WTC11 (cell line): ENCODE data around the gene CPVL. TPM values are rescaled to one million over a fixed set of nuclear protein-coding genes. Genes with fewer than 3 reads are reported as not detected.

Source experiments
- ATAC-seq: fragments of 200-7000 bp; cut with Tn5 transposase; 2 replicates; pipeline ENCODE4 v1.10.0; 2021; ENCODE audit warnings: mild to moderate bottlenecking, moderate library complexity
- CTCF ChIA-PET: fragments of 300-600 bp; sonication (Branson Sonifier 250); formaldehyde crosslinking; loops from one replicate; lab custom pipeline; 2021; ENCODE audit warnings: antibody characterized with exemption; lab: Charles Lee
- POLR2A ChIA-PET: fragments of 350-600 bp; sonication (Branson Sonifier 250); formaldehyde crosslinking; loops from one replicate; lab custom pipeline; 2021; ENCODE audit warnings: antibody characterized with exemption; lab: Charles Lee
- DNase-seq: peaks from one replicate; pipeline ENCODE4 v3.0.0; 2021; ENCODE audit warnings: low spot score
- H3K27ac Mint-ChIP-seq: 2 replicates; pipeline ENCODE4 v1.8.0; 2021; ENCODE audit warnings: mixed read lengths
- H3K27me3 Mint-ChIP-seq: 2 replicates; pipeline ENCODE4 v1.8.0; 2021; ENCODE audit warnings: low read depth, mild to moderate bottlenecking, moderate library complexity, mixed read lengths
- H3K36me3 Mint-ChIP-seq: 2 replicates; pipeline ENCODE4 v1.8.0; 2021; ENCODE audit warnings: mixed read lengths
- H3K4me1 Mint-ChIP-seq: 2 replicates; pipeline ENCODE4 v1.8.0; 2022; ENCODE audit warnings: mixed read lengths
- H3K4me3 Mint-ChIP-seq: 2 replicates; pipeline ENCODE4 v1.8.0; 2021; ENCODE audit warnings: mild to moderate bottlenecking, moderate library complexity, mixed read lengths
- H3K9me3 Mint-ChIP-seq: 2 replicates; pipeline ENCODE4 v1.8.0; 2021; ENCODE audit warnings: mixed read lengths
- CBFB ChIP-seq: sonication (generic); formaldehyde crosslinking; IDR thresholded peaks from 2 replicates; pipeline ENCODE4 v1.8.1; 2022; ENCODE audit warnings: mild to moderate bottlenecking, low read depth, missing genetic modification reagents
- CREM ChIP-seq: sonication (generic); formaldehyde crosslinking; IDR thresholded peaks from 2 replicates; pipeline ENCODE4 v1.8.1; 2022; ENCODE audit warnings: mild to moderate bottlenecking, missing genetic modification reagents, moderate library complexity
- ELF4 ChIP-seq: sonication (generic); formaldehyde crosslinking; IDR thresholded peaks from 2 replicates; pipeline ENCODE4 v1.8.1; 2022; ENCODE audit warnings: low read depth, mild to moderate bottlenecking, moderate library complexity, missing genetic modification reagents
- FOXK1 ChIP-seq: sonication (generic); formaldehyde crosslinking; IDR thresholded peaks from 2 replicates; pipeline ENCODE4 v1.8.0; 2022; ENCODE audit warnings: mild to moderate bottlenecking, moderate library complexity, missing genetic modification reagents
- HMGA2 ChIP-seq: fragments of 250-450 bp; sonication (Bioruptor Pico); IDR thresholded peaks from 2 replicates; pipeline ENCODE4 v1.4.0; 2021; ENCODE audit warnings: mild to moderate bottlenecking, moderate library complexity
- MYBL2 ChIP-seq: sonication (generic); formaldehyde crosslinking; IDR thresholded peaks from 2 replicates; pipeline ENCODE4 v1.8.1; 2023; ENCODE audit warnings: mild to moderate bottlenecking, moderate library complexity, missing genetic modification reagents
- NFATC4 ChIP-seq: fragments of 250-450 bp; sonication (Bioruptor Pico); IDR thresholded peaks from 2 replicates; pipeline ENCODE4 v1.9.0; 2021; ENCODE audit warnings: mild to moderate bottlenecking
- NFE2L1 ChIP-seq: sonication (generic); formaldehyde crosslinking; IDR thresholded peaks from 2 replicates; pipeline ENCODE4 v1.8.1; 2023; ENCODE audit warnings: missing genetic modification reagents
- NR2C2 ChIP-seq: sonication (generic); formaldehyde crosslinking; IDR thresholded peaks from 2 replicates; pipeline ENCODE4 v1.8.0; 2022; ENCODE audit warnings: mild to moderate bottlenecking, missing genetic modification reagents
- OVOL2 ChIP-seq: fragments of 250-450 bp; sonication (Bioruptor Pico); IDR thresholded peaks from 2 replicates; pipeline ENCODE4 v1.9.0; 2021; ENCODE audit warnings: mild to moderate bottlenecking, borderline replicate concordance
- RORB ChIP-seq: fragments of 250-450 bp; sonication (Bioruptor Pico); IDR thresholded peaks from 2 replicates; pipeline ENCODE4 v1.9.0; 2021; ENCODE audit warnings: mild to moderate bottlenecking
- SP1 ChIP-seq: sonication (generic); formaldehyde crosslinking; conservative IDR thresholded peaks from 2 replicates; pipeline ENCODE4 v1.8.1; 2022; ENCODE audit warnings: missing genetic modification reagents
- TEAD4 ChIP-seq: sonication (generic); formaldehyde crosslinking; IDR thresholded peaks from 2 replicates; pipeline ENCODE4 v1.8.0; 2022; ENCODE audit warnings: mild to moderate bottlenecking, missing genetic modification reagents
- ZNF396 ChIP-seq: fragments of 250-450 bp; sonication (Bioruptor Pico); IDR thresholded peaks from 2 replicates; pipeline ENCODE4 v1.8.0; 2021; ENCODE audit warnings: mild to moderate bottlenecking, moderate library complexity, borderline replicate concordance
- ZNF423 ChIP-seq: fragments of 250-450 bp; sonication (Bioruptor Pico); IDR thresholded peaks from 2 replicates; pipeline ENCODE4 v2.1.2; 2022; ENCODE audit warnings: mild to moderate bottlenecking, moderate library complexity
- total RNA-seq: library from RNA; stranded (reverse); gene quantifications from 3 replicates; pipeline ENCODE4 v1.2.3, GENCODE V29; 2021
- TF ChIP-seq, protein P1 (sequence below): fragments of 250-450 bp; sonication (Bioruptor Pico); IDR thresholded peaks from 2 replicates; pipeline ENCODE4 v2.1.2; 2022; ENCODE audit warnings: mild to moderate bottlenecking, moderate library complexity
- TF ChIP-seq, protein P2 (sequence below): sonication (generic); formaldehyde crosslinking; IDR thresholded peaks from 2 replicates; pipeline ENCODE4 v1.8.1; 2022; ENCODE audit warnings: low read depth, missing genetic modification reagents, borderline replicate concordance
- TF ChIP-seq, protein P3 (sequence below): fragments of 250-450 bp; sonication (Bioruptor Pico); conservative IDR thresholded peaks from 2 replicates; pipeline ENCODE4 v1.9.0; 2021; ENCODE audit warnings: mild to moderate bottlenecking
- TF ChIP-seq, protein P4 (sequence below): sonication (generic); formaldehyde crosslinking; IDR thresholded peaks from 2 replicates; pipeline ENCODE4 v1.8.0; 2022; ENCODE audit warnings: mild to moderate bottlenecking, missing genetic modification reagents
- TF ChIP-seq, protein P5 (sequence below): sonication (generic); formaldehyde crosslinking; IDR thresholded peaks from 2 replicates; pipeline ENCODE4 v1.8.1; 2023; ENCODE audit warnings: mild to moderate bottlenecking, missing genetic modification reagents, moderate library complexity

Gene CPVL
- total RNA-seq, 1 experiment from 2014 or later, result 34.2 TPM

DNA sequence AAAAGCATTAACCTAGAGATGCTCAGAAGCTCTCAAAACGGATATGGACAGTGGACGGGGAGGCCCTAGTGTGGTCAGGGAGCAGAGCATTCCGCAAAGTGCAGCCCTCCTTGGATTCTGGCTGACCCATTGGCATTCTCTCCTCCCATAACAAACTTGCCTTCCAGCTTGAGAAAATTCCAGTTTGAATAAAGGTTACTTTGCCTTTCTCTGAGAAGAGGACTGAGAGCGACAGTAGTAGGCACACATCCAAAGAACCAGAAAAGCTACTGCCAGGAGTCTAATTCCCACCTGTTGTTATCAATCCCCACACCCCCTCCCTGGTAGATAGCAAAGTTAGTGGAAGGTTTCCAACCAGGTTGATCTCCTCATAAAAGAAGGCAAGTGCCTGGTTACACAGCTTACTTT lies 103.5 kb downstream of the CPVL start (continued):
- TF ChIP-seq OVOL2 (CRISPR knock-in tag) (no peak), CREM (no peak), NFATC4 (no peak), NR2C2 (CRISPR knock-in tag) (no peak), ZNF423 (CRISPR knock-in tag) (no peak), FOXK1 (CRISPR knock-in tag) (no peak), MYBL2 (CRISPR knock-in tag) (no peak), ZNF396 (CRISPR knock-in tag) (no peak), RORB (CRISPR knock-in tag) (no peak), SP1 (CRISPR knock-in tag) (no peak)

DNA sequence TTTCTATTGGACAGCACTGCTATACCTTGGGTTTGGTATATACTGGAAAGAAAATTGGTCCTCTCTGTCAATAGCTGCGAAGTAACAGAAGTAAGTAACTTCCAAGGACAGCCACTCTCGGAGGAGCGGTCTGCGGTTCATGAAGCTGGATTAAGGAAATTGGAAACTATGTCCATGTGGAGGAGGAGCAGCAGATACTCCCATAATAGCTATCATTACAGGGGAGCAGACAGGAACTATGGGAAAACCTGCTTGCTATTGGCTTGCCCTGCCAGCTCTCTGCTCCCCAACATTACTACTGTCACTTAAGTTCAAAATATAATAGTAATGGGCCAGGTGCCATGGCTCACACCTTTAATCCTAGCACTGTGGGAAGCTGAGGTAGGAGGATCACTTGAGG lies 104.3 kb downstream of the CPVL start:
- POLR2A ChIA-PET, result interaction anchor here (0.6 kb wide), 1 partner anchor 35 kb away, joined by 3 read pairs; no protein-coding TSS in a partner anchor
- no peaks in the 10 kb centered on the region for H3K9me3 Mint-ChIP-seq
- CTCF ChIA-PET, result interaction anchor here (0.6 to 2.1 kb wide), 4 partner anchors 61 to 120 kb away, joined by 4 to 8 read pairs (median 6); no protein-coding TSS in a partner anchor
- peaks cover 62% of the 10 kb centered on the region for H3K4me1 Mint-ChIP-seq
- H3K27me3 Mint-ChIP-seq, result peaks cover 3% of the 10 kb centered on the region; the same call in 1 of the 2 replicates
- H3K4me3 Mint-ChIP-seq, result no peak overlapping the region
- DNase-seq (no peak), ATAC-seq (no peak)
- no peak for TF ChIP-seq CBFB
- no peak for TF ChIP-seq TEAD4 (CRISPR knock-in tag)
- TF ChIP-seq RORB (CRISPR knock-in tag), result no peak
- TF ChIP-seq, protein P1, sequence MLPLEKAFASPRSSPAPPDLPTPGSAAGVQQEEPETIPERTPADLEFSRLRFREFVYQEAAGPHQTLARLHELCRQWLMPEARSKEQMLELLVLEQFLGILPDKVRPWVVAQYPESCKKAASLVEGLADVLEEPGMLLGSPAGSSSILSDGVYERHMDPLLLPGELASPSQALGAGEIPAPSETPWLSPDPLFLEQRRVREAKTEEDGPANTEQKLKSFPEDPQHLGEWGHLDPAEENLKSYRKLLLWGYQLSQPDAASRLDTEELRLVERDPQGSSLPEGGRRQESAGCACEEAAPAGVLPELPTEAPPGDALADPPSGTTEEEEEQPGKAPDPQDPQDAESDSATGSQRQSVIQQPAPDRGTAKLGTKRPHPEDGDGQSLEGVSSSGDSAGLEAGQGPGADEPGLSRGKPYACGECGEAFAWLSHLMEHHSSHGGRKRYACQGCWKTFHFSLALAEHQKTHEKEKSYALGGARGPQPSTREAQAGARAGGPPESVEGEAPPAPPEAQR, result no peak
- TF ChIP-seq, protein P2, sequence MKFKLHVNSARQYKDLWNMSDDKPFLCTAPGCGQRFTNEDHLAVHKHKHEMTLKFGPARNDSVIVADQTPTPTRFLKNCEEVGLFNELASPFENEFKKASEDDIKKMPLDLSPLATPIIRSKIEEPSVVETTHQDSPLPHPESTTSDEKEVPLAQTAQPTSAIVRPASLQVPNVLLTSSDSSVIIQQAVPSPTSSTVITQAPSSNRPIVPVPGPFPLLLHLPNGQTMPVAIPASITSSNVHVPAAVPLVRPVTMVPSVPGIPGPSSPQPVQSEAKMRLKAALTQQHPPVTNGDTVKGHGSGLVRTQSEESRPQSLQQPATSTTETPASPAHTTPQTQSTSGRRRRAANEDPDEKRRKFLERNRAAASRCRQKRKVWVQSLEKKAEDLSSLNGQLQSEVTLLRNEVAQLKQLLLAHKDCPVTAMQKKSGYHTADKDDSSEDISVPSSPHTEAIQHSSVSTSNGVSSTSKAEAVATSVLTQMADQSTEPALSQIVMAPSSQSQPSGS (CRISPR knock-in tag), result no peak
- TF ChIP-seq, protein P3, sequence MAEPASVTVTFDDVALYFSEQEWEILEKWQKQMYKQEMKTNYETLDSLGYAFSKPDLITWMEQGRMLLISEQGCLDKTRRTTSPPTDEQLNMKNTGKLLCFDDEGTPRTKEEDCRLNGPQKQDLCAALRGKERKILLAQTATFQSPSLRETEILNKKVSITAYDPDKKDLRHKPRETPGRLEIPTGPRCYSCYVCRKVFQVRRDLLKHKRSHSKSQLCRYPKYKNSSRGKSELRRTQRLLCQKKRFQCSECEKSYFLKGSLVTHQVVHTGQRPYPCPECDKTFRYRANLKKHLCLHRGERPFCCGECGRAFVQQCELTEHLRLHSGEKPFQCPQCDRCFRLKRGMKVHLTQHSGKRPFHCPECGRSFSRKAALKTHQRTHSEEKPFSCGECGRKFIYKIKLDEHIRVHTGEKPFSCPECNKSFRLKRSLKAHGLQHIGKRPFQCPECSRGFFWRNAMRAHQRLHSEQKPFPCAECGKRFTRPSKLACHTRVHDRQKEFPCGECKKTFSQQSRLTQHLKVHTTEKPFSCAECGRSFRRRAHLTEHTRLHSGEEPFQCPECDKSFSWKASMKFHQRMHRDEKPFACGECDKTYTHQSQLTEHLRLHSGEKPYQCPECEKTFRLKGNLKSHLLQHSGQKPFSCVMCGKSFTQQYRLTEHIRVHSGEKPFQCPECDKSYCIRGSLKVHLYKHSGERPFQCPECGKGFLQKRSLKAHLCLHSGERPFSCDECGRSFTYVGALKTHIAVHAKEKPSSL (CRISPR knock-in tag), result no peak
- TF ChIP-seq, protein P4, sequence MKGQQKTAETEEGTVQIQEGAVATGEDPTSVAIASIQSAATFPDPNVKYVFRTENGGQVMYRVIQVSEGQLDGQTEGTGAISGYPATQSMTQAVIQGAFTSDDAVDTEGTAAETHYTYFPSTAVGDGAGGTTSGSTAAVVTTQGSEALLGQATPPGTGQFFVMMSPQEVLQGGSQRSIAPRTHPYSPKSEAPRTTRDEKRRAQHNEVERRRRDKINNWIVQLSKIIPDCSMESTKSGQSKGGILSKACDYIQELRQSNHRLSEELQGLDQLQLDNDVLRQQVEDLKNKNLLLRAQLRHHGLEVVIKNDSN (CRISPR knock-in tag), result no peak
- TF ChIP-seq ELF4 (CRISPR knock-in tag), result no peak
- TF ChIP-seq HMGA2 (CRISPR knock-in tag), result no peak
- no peak for TF ChIP-seq NFATC4
- no peak for TF ChIP-seq NFE2L1 (CRISPR knock-in tag)
- TF ChIP-seq, protein P5, sequence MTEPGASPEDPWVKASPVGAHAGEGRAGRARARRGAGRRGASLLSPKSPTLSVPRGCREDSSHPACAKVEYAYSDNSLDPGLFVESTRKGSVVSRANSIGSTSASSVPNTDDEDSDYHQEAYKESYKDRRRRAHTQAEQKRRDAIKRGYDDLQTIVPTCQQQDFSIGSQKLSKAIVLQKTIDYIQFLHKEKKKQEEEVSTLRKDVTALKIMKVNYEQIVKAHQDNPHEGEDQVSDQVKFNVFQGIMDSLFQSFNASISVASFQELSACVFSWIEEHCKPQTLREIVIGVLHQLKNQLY (CRISPR knock-in tag), result no peak
- H3K27ac Mint-ChIP-seq, result no peak overlapping the region
- peaks cover 5% of the 10 kb centered on the region; the same call in 1 of the 2 replicates for H3K36me3 Mint-ChIP-seq
